B cell (primary cell): ENCODE data around the gene ENO3. TPM values are rescaled to one million over a fixed set of nuclear protein-coding genes. Genes with fewer than 3 reads are reported as not detected.

ENCODE experiments used
- ATAC-seq: fragments of 200-7000 bp; cut with Tn5 transposase; one replicate; pipeline ENCODE4 v1.10.0; 2021; ENCODE audit warnings: low read depth, mild to moderate bottlenecking, moderate number of reproducible peaks, moderate library complexity
- CTCF ChIA-PET: fragments of 350-600 bp; sonication (Branson Sonifier 250); formaldehyde crosslinking; loops from one replicate; lab custom pipeline; 2021; ENCODE audit warnings: antibody characterized with exemption, inconsistent platforms; lab: Charles Lee
- POLR2A ChIA-PET: fragments of 350-600 bp; sonication (Branson Sonifier 250); formaldehyde crosslinking; loops from one replicate; lab custom pipeline; 2021; ENCODE audit warnings: antibody characterized with exemption; lab: Charles Lee
- DNase-seq: peaks from one replicate; pipeline ENCODE4 v3.0.0; 2013
- H2AFZ ChIP-seq: 2 replicates; pipeline ENCODE4 v1.6.1; 2012; ENCODE audit warnings: mild to moderate bottlenecking, low read depth, low read length; ENCODE audit not compliant: insufficient read depth, poor library complexity, severe bottlenecking
- H3K27ac ChIP-seq, 2 donors: 1 replicate in 1 of 2; 2 replicates in 1 of 2; pipeline ENCODE4 v1.5.1; 2012 to 2013; ENCODE audit warnings: low read length in 2 of 2, mild to moderate bottlenecking in 2 of 2, moderate library complexity in 1 of 2
- H3K27me3 ChIP-seq, 4 experiments: fragments of 200-600 bp in 1 of 4; sonication (generic) in 1 of 4; replicated peaks in 1 of 4; 1 replicate in 2 of 4; 2 replicates in 2 of 4; pipeline versions ENCODE4 v1.6.1 to v1.7.0; 2013 to 2016; ENCODE audit warnings: low read length in 3 of 4, mild to moderate bottlenecking in 2 of 4, mixed read lengths in 1 of 4, moderate library complexity in 1 of 4; ENCODE audit not compliant: insufficient read depth in 4 of 4, control insufficient read depth in 3 of 4; ENCODE audit errors: control extremely low read depth in 1 of 4
- H3K36me3 ChIP-seq, 2 experiments: replicated peaks in 1 of 2; 1 replicate in 1 of 2; 2 replicates in 1 of 2; pipeline versions ENCODE4 v1.6.1 to v1.7.1; 2013; ENCODE audit warnings: low read length in 1 of 2; ENCODE audit not compliant: insufficient read depth in 2 of 2, control insufficient read depth in 1 of 2; ENCODE audit errors: control extremely low read depth in 1 of 2, extremely low read depth in 1 of 2
- H3K4me1 ChIP-seq, 2 donors: fragments of 200-600 bp in 1 of 2; sonication (generic) in 1 of 2; 1 replicate in 1 of 2; 2 replicates in 1 of 2; pipeline versions ENCODE4 v1.5.1 to v1.6.1; 2013 to 2017; ENCODE audit warnings: low read length in 2 of 2; ENCODE audit not compliant: control insufficient read depth in 2 of 2, insufficient read depth in 2 of 2
- H3K4me2 ChIP-seq: replicated peaks from 2 replicates; pipeline ENCODE3; 2012; ENCODE audit warnings: mild to moderate bottlenecking, low read depth, low read length; ENCODE audit not compliant: poor library complexity, severe bottlenecking
- H3K4me3 ChIP-seq, 5 experiments: fragments of 200-600 bp in 1 of 5; sonication (generic) in 1 of 5; 1 replicate in 3 of 5; 2 replicates in 2 of 5; pipeline versions ENCODE4 v1.5.1 to v1.7.0; 2011 to 2016; ENCODE audit warnings: low read length in 4 of 5, mild to moderate bottlenecking in 4 of 5, low read depth in 2 of 5, control low read depth in 1 of 5, moderate library complexity in 1 of 5; ENCODE audit not compliant: insufficient read depth in 1 of 5; ENCODE audit errors: control extremely low read depth in 1 of 5, extremely low read depth in 1 of 5
- H3K79me2 ChIP-seq: fragments of 200-600 bp; sonication (generic); one replicate; pipeline ENCODE4 v1.6.0; 2016; ENCODE audit warnings: low read length; ENCODE audit not compliant: control insufficient read depth, insufficient read depth
- H3K9ac ChIP-seq: fragments of 200-600 bp; sonication (generic); 2 replicates; pipeline ENCODE4 v1.6.1; 2017; ENCODE audit warnings: mild to moderate bottlenecking, low read length, moderate library complexity
- H3K9me3 ChIP-seq, 3 donors: one replicate each; pipeline versions ENCODE4 v1.6.1 to v1.7.1; 2013; ENCODE audit warnings: low read length in 2 of 3; ENCODE audit not compliant: control insufficient read depth in 2 of 3, insufficient read depth in 1 of 3; ENCODE audit errors: control extremely low read depth in 1 of 3
- H4K20me1 ChIP-seq: 2 replicates; pipeline ENCODE4 v1.6.0; 2012; ENCODE audit warnings: mild to moderate bottlenecking, low read length; ENCODE audit not compliant: insufficient read depth, control insufficient read depth, poor library complexity, severe bottlenecking
- H3K27ac Mint-ChIP-seq: one replicate; pipeline ENCODE4 v1.8.0; 2021; ENCODE audit warnings: mixed read lengths
- H3K27me3 Mint-ChIP-seq: one replicate; pipeline ENCODE4 v1.8.0; 2021; ENCODE audit warnings: mixed read lengths
- H3K4me1 Mint-ChIP-seq: one replicate; pipeline ENCODE4 v1.8.0; 2021; ENCODE audit warnings: mixed read lengths
- H3K4me3 Mint-ChIP-seq: one replicate; pipeline ENCODE4 v1.8.0; 2021; ENCODE audit warnings: mixed read lengths
- H3K9me3 Mint-ChIP-seq: one replicate; pipeline ENCODE4 v1.8.0; 2022; ENCODE audit warnings: mixed read lengths; ENCODE audit not compliant: insufficient read depth
- EZH2 ChIP-seq: IDR thresholded peaks from 2 replicates; pipeline ENCODE4 v1.6.1; 2012; ENCODE audit warnings: borderline replicate concordance, low read depth, mild to moderate bottlenecking, moderate library complexity, low read length; ENCODE audit not compliant: insufficient read depth, poor library complexity, severe bottlenecking
- WGBS: methylation state at CpG from one replicate; pipeline ENCODE4 v1.1.5; 2013; ENCODE audit warnings: missing lambda C conversion rate; ENCODE audit not compliant: insufficient coverage; 5-methylcytosine and 5-hydroxymethylcytosine counted together
- intact Hi-C: fragments of 100-400 bp; cut with micrococcal nuclease; formaldehyde crosslinking; loops from one replicate; pipeline ENCODE4 v1.10.0; 2022
- polyA plus RNA-seq: library from polyadenylated mRNA; depleted of rRNA; stranded (reverse); fragments of >200 nt; gene quantifications from 2 replicates; pipeline ENCODE4 v1.2.3, GENCODE V29; 2012
- total RNA-seq, 2 donors: library from RNA; stranded (reverse); fragments of 120-200 nt in 1 of 2; gene quantifications; 1 replicate in 1 of 2; 2 replicates in 1 of 2; pipeline versions ENCODE4 v1.2.3 to v1.2.4, GENCODE V29; 2013 to 2022
- TF ChIP-seq, protein P1 (sequence below): fragments of 200-600 bp; IDR thresholded peaks from one replicate; pipeline ENCODE4 v1.8.0; 2022; ENCODE audit warnings: antibody characterized with exemption, mild to moderate bottlenecking

ENO3 gene
- total and polyA plus RNA-seq, 2 donors (not counting 1 experiment from before 2014, with no cell fraction given): 34.8 to 50.1 TPM

DNA sequence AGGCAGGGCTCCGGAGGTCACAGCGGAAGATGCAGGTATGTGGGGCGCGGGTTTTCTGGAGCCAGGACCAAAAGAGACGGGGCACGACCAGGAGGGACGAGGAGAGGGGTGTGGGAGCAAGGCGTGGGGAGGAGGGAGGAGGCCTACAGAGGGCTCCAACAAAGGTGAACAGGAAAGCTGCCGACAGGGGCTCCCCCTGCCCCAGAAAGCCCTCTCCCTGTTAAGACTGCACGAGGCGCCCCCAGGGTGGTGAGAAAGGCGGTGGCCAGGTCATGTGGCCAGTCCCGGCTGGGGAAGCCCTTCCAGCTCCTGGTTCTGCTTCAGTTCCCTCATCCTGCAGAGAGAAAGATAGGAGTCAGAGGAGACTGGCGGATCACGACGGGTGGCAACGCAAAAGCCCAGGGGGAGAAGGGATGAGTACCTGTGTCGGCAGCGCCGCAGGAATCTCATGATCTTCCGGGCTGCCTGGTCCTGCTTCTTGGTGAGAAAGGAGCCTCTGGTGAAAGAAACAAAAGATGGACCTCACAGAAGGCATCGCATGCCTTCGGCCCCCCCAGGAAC is 17.6 kb downstream of the ENO3 start:
- POLR2A ChIA-PET: interaction anchor here (1.1 to 4.7 kb wide), 5 partner anchors 20 to 69 kb away, joined by 5 to 81 read pairs (median 13); partner anchors contain the start of genes C17orf107, PFN1, RNF167 and SLC25A11
- H3K27me3 ChIP-seq: no peaks in the 10 kb centered on the region
- no peak overlapping the region for H3K4me3 Mint-ChIP-seq
- H3K4me2 ChIP-seq: peak overlapping the region; percentile 85
- peak overlapping the region; percentile 58 to 68 for H3K27ac ChIP-seq
- no peaks in the 10 kb centered on the region for H4K20me1 ChIP-seq
- WGBS: 65% methylated on average over 22 of the region's 23 CpGs
- H3K27me3 Mint-ChIP-seq: no peaks in the 10 kb centered on the region
- H3K27ac Mint-ChIP-seq: no peak overlapping the region
- peak overlapping the region; percentile 75 for H2AFZ ChIP-seq
- TF ChIP-seq EZH2: no peak
- TF ChIP-seq, protein P1, sequence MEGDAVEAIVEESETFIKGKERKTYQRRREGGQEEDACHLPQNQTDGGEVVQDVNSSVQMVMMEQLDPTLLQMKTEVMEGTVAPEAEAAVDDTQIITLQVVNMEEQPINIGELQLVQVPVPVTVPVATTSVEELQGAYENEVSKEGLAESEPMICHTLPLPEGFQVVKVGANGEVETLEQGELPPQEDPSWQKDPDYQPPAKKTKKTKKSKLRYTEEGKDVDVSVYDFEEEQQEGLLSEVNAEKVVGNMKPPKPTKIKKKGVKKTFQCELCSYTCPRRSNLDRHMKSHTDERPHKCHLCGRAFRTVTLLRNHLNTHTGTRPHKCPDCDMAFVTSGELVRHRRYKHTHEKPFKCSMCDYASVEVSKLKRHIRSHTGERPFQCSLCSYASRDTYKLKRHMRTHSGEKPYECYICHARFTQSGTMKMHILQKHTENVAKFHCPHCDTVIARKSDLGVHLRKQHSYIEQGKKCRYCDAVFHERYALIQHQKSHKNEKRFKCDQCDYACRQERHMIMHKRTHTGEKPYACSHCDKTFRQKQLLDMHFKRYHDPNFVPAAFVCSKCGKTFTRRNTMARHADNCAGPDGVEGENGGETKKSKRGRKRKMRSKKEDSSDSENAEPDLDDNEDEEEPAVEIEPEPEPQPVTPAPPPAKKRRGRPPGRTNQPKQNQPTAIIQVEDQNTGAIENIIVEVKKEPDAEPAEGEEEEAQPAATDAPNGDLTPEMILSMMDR: no peak
- H3K9me3 ChIP-seq: no peaks in the 10 kb centered on the region
- intact Hi-C loops: loop anchor here (5.0 kb wide), 1 partner anchor 49 kb away; no protein-coding TSS in a partner anchor
- H3K79me2 ChIP-seq: peaks cover 26% of the 10 kb centered on the region
- peaks cover 17 to 22% of the 10 kb centered on the region in 2 donors for H3K4me1 ChIP-seq
- peaks cover 15% of the 10 kb centered on the region for H3K4me1 Mint-ChIP-seq
- CTCF ChIA-PET: interaction anchor here (0.5 to 4.3 kb wide), 6 partner anchors 10 to 67 kb away, joined by 3 to 32 read pairs (median 4); partner anchors contain the start of genes CAMTA2, RNF167, SLC25A11 and SLC52A1
- no peak for DNase-seq
- no peaks in the 10 kb centered on the region for H3K9me3 Mint-ChIP-seq
- H3K9ac ChIP-seq: peak overlapping the region; percentile 73
- peak overlapping the region; percentile 67 to 92 (median 75) for H3K4me3 ChIP-seq
- no peak for ATAC-seq
- peaks cover 0 to 17% of the 10 kb centered on the region in 2 experiments for H3K36me3 ChIP-seq

DNA sequence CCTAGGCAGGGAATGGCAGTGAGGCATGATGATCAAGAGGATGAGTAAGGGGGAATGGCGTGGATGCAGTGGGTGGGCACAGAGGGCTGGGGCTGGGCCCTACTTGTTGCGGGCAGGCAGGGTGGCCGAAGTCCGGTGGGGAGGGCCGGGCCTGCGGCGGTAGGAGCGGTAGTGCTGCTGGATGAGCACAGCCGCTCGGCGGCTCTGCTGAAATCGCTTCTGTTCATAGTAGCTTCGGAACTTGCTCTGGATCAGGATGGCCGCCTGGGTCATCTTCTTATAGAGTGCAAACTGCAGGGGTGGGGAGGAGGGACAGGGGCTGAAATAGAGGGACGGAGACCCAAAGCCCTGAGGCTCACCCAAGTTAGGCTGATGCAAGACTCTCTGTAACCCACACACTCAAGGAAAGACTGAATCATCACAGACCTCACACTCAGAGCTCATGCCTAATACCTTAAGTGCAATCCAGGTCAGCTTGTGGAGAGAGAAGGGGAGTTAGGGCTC is 18.2 kb downstream of the ENO3 start:
- Histone ChIP-seq H4K20me1 (no peaks in the 10 kb centered on the region), H3K4me3 (no peak overlapping the region), H3K27ac (no peak overlapping the region), H3K36me3 (peaks cover 0 to 21% of the 10 kb centered on the region in 2 experiments), H3K9ac (no peak overlapping the region), H3K4me2 (peak overlapping the region; percentile 85), H3K27me3 (no peaks in the 10 kb centered on the region), H3K79me2 (peaks cover 26% of the 10 kb centered on the region), H2AFZ (no peak overlapping the region), H3K9me3 (no peaks in the 10 kb centered on the region), H3K4me1 (peaks cover 17 to 22% of the 10 kb centered on the region in 2 donors)
- no peak for ATAC-seq
- Mint-ChIP-seq H3K27ac (peak overlapping the region; percentile 82), H3K27me3 (no peaks in the 10 kb centered on the region), H3K4me3 (no peak overlapping the region), H3K9me3 (no peaks in the 10 kb centered on the region), H3K4me1 (peaks cover 15% of the 10 kb centered on the region)
- intact Hi-C loops: loop anchor here (5.0 kb wide), 1 partner anchor 48 kb away; no protein-coding TSS in a partner anchor
- DNase-seq: no peak
- no peak for TF ChIP-seq EZH2
- TF ChIP-seq, protein P1: no peak
- ChIA-PET POLR2A (interaction anchor here (4.7 kb wide), 1 partner anchor 21 kb away, joined by 81 read pairs; the partner anchor contains the start of gene PFN1), CTCF (interaction anchor here (1.1 to 4.3 kb wide), 4 partner anchors 9 to 61 kb away, joined by 4 to 32 read pairs (median 4); partner anchors contain the start of genes RNF167 and SLC25A11)
- WGBS: over 99% methylated on average over 13 of the region's 15 CpGs
